ENCODE measurements around the gene KRTAP4-5.
"Not testable (repeated sequence)": the region's sequence is repeated elsewhere in the genome, so short reads cannot be mapped to it uniquely, and the experiment has no call there.

Gene KRTAP4-5

DNA sequence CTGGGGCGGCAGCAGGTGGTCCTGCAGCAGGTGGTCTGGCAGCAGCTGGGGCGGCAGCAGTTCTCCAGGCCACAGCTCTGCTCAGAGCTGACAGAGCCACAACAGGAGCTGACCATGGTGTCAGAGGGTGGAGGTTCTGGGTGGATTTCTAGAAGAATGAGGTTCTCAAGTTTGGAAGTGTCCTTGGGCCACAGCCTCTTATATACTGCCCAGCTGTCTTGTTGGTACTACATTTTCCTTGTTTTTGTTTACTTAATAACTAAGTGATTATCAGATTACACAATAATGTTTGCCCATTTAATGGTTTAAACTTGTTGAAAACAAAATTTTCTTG lies at the start of gene KRTAP4-5:
Gene KRTAP4-5 (minus strand): TSS at position 174 of the 334 bp plus-strand sequence. CDS start 58 bp downstream, at position 116.
- Histone ChIP-seq H2AFZ (ENCODE audit: low read depth, low read length) (no peak within 1 kb of the TSS), H3K9me3 (ENCODE audit: low read length) (no peaks in the 10 kb centered on the region), H3K4me3 (ENCODE audit: low read length) (no peak within 1 kb of the TSS), H3K27me3 (ENCODE audit: insufficient read depth, low read length) (no peaks in the 10 kb centered on the region), H3K36me3 (ENCODE audit: insufficient read depth, low read length) (no peaks in the 10 kb centered on the region), H3K4me1 (ENCODE audit: insufficient read depth, low read length) (no peaks in the 10 kb centered on the region)

GRCh38 chr17:41196068-41196467 lies 46.4 kb upstream of the KRTAP4-5 start:
- no peaks in the 10 kb centered on the region for H3K4me1 ChIP-seq (ENCODE audit: insufficient read depth, low read length)
- no peak overlapping the region for H2AFZ ChIP-seq (ENCODE audit: low read depth, low read length)
- no peaks in the 10 kb centered on the region for H3K9me3 ChIP-seq (ENCODE audit: low read length)
- no peaks in the 10 kb centered on the region for H3K36me3 ChIP-seq (ENCODE audit: insufficient read depth, low read length)
- no peaks in the 10 kb centered on the region for H3K27me3 ChIP-seq (ENCODE audit: insufficient read depth, low read length)
- H3K4me3 ChIP-seq (ENCODE audit: low read length), result no peak overlapping the region

- Histone ChIP-seq H3K36me3 (ENCODE audit: insufficient read depth, low read length) (no peaks in the 10 kb centered on the region), H3K9me3 (ENCODE audit: low read length) (no peaks in the 10 kb centered on the region), H3K4me3 (ENCODE audit: low read length) (no peak overlapping the region), H3K4me1 (ENCODE audit: insufficient read depth, low read length) (no peaks in the 10 kb centered on the region), H3K27me3 (ENCODE audit: insufficient read depth, low read length) (no peaks in the 10 kb centered on the region), H2AFZ (ENCODE audit: low read depth, low read length) (no peak overlapping the region)
These were observed 40.7 kb upstream of the KRTAP4-5 start for GRCh38 chr17:41190328-41190727.

DNA sequence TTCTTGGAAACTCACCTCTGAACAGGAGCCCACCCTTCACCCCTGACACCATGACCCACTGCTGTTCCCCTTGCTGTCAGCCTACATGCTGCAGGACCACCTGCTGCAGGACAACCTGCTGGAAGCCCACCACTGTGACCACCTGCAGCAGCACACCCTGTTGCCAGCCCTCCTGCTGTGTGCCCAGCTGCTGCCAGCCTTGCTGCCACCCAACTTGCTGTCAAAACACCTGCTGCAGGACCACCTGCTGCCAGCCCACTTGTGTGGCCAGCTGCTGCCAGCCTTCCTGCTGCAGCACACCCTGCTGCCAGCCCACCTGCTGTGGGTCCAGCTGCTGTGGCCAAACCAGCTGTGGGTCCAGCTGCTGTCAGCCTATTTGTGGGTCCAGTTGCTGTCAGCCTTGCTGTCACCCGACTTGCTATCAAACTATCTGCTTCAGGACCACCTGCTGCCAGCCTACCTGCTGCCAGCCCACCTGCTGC lies 40.3 kb upstream of the KRTAP4-5 start, which contains the start of gene KRTAP9-1:
Gene KRTAP9-1 (plus strand): TSS at position 51 of the 482 bp plus-strand sequence. CDS start 0 bp downstream, at position 51.
- not testable (repeated sequence) for H3K4me1 ChIP-seq (ENCODE audit: insufficient read depth, low read length); H2AFZ ChIP-seq (ENCODE audit: low read depth, low read length); H3K27me3 ChIP-seq (ENCODE audit: insufficient read depth, low read length); H3K4me3 ChIP-seq (ENCODE audit: low read length); H3K9me3 ChIP-seq (ENCODE audit: low read length); H3K36me3 ChIP-seq (ENCODE audit: insufficient read depth, low read length)

GRCh38 chr17:41186872-41187271 lies 37.2 kb upstream of the KRTAP4-5 start:
- no peaks in the 10 kb centered on the region for H3K36me3 ChIP-seq (ENCODE audit: insufficient read depth, low read length)
- no peaks in the 10 kb centered on the region for H3K4me1 ChIP-seq (ENCODE audit: insufficient read depth, low read length)
- H2AFZ ChIP-seq (ENCODE audit: low read depth, low read length), result no peak overlapping the region
- no peak overlapping the region for H3K4me3 ChIP-seq (ENCODE audit: low read length)
- H3K27me3 ChIP-seq (ENCODE audit: insufficient read depth, low read length), result no peaks in the 10 kb centered on the region
- no peaks in the 10 kb centered on the region for H3K9me3 ChIP-seq (ENCODE audit: low read length)

GRCh38 chr17:41185001-41185400 lies 35.4 kb upstream of the KRTAP4-5 start:
- H3K9me3 ChIP-seq (ENCODE audit: low read length), result no peaks in the 10 kb centered on the region
- no peak overlapping the region for H3K4me3 ChIP-seq (ENCODE audit: low read length)
- H3K4me1 ChIP-seq (ENCODE audit: insufficient read depth, low read length), result no peaks in the 10 kb centered on the region
- no peaks in the 10 kb centered on the region for H3K27me3 ChIP-seq (ENCODE audit: insufficient read depth, low read length)
- H3K36me3 ChIP-seq (ENCODE audit: insufficient read depth, low read length), result no peaks in the 10 kb centered on the region
- H2AFZ ChIP-seq (ENCODE audit: low read depth, low read length), result no peak overlapping the region

DNA sequence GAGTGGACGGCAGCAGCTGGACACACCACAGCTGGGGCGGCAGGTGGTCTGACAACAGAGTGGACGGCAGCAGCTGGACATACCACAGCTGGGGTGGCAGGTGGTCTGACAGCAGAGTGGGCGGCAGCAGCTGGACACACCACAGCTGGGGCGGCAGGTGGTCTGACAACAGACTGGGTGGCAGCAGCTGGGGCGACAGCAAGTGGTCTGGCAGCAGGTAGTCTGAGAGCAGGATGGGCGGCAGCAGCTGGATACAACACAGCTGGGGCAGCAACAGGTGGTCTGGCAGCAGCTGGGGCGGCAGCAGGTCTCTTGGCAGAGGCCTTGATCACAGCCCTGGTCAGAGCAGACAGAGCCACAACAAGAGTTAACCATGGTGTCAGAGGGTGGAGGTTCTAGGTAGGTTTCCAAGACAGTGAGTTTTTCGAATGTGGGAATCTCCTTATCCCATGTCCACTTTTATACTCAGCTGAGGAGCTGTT lies 34.9 kb upstream of the KRTAP4-5 start, which contains the start of gene KRTAP4-1:
Gene KRTAP4-1 (minus strand): TSS at position 432 of the 482 bp plus-strand sequence. CDS start 57 bp downstream, at position 375.
- H3K27me3 ChIP-seq (ENCODE audit: insufficient read depth, low read length), result no peaks in the 10 kb centered on the region
- H2AFZ ChIP-seq (ENCODE audit: low read depth, low read length), result no peak within 1 kb of the TSS
- no peaks in the 10 kb centered on the region for H3K4me1 ChIP-seq (ENCODE audit: insufficient read depth, low read length)
- H3K36me3 ChIP-seq (ENCODE audit: insufficient read depth, low read length), result no peaks in the 10 kb centered on the region
- no peaks in the 10 kb centered on the region for H3K9me3 ChIP-seq (ENCODE audit: low read length)
- H3K4me3 ChIP-seq (ENCODE audit: low read length), result no peak within 1 kb of the TSS

- Histone ChIP-seq H3K9me3 (ENCODE audit: low read length) (no peaks in the 10 kb centered on the region), H3K27me3 (ENCODE audit: insufficient read depth, low read length) (peaks cover 5% of the 10 kb centered on the region), H2AFZ (ENCODE audit: low read depth, low read length) (no peak overlapping the region), H3K4me3 (ENCODE audit: low read length) (no peak overlapping the region), H3K4me1 (ENCODE audit: insufficient read depth, low read length) (no peaks in the 10 kb centered on the region), H3K36me3 (ENCODE audit: insufficient read depth, low read length) (no peaks in the 10 kb centered on the region)
These were observed 29.4 kb upstream of the KRTAP4-5 start for GRCh38 chr17:41178843-41179616.

DNA sequence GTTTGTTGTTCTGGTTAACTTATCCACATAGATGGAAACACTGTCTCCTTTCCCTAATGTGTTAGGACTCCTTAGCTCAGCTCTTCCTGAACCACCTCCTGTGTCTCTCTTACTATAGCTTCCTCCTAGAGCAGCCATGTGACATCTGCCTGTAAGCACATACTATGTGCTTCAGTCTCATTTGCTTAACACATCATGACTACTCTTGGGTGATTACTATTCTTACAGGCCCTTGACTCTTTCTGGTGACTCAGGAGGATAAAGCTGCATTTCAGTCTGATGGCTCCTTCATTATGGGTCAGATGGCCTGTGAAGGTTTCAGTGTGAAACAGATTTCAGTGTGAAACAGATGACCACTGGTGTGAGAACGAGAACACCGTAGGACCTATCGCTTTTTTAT lies 28.7 kb upstream of the KRTAP4-5 start:
- no peaks in the 10 kb centered on the region for H3K4me1 ChIP-seq (ENCODE audit: insufficient read depth, low read length)
- no peaks in the 10 kb centered on the region for H3K36me3 ChIP-seq (ENCODE audit: insufficient read depth, low read length)
- no peak overlapping the region for H3K4me3 ChIP-seq (ENCODE audit: low read length)
- peaks cover 5% of the 10 kb centered on the region for H3K27me3 ChIP-seq (ENCODE audit: insufficient read depth, low read length)
- H2AFZ ChIP-seq (ENCODE audit: low read depth, low read length), result no peak overlapping the region
- H3K9me3 ChIP-seq (ENCODE audit: low read length), result no peaks in the 10 kb centered on the region

- Histone ChIP-seq H3K4me3 (ENCODE audit: low read length) (no peak within 1 kb of the TSS), H3K27me3 (ENCODE audit: insufficient read depth, low read length) (peaks cover 5% of the 10 kb centered on the region), H2AFZ (ENCODE audit: low read depth, low read length) (no peak within 1 kb of the TSS), H3K4me1 (ENCODE audit: insufficient read depth, low read length) (no peaks in the 10 kb centered on the region), H3K9me3 (ENCODE audit: low read length) (no peaks in the 10 kb centered on the region), H3K36me3 (ENCODE audit: insufficient read depth, low read length) (no peaks in the 10 kb centered on the region)
These were observed 28.2 kb upstream of the KRTAP4-5 start, which contains the start of gene KRTAP4-2 for GRCh38 chr17:41177727-41178271. KRTAP4-2 (minus strand) TSS chr17:41178221; CDS start chr17:41178164, 57 bp downstream.

DNA sequence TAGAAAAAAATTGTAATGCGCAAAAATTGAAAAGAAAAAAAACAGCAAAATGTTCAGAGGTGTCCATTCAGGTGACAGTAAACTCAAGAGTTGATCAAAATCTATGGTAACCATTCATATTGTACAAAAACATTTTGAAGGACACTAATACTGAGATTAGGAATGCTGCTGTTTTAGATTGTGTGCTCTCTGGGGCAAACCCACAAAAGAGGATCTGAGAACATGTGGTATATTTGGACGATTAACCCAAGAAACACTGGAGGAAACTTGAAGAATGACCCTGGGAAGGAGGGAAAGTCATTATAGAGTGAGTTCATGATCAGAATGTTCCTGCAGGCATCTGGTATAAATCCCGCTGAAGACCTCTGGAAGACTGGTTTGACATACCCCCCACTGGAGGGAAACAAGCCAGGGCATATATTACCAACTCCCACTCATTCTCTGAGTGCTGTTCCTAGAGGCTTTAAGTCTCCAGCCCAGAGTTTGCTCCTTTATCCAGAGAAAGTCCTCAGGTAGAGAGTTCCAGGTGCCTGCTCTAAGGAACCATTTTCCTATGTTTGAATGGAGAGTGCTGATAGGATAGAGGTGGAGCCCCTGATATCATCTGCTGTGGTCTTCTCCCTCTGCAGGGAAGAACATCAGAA lies 27.2 kb upstream of the KRTAP4-5 start:
- Histone ChIP-seq H3K36me3 (ENCODE audit: insufficient read depth, low read length) (no peaks in the 10 kb centered on the region), H2AFZ (ENCODE audit: low read depth, low read length) (no peak overlapping the region), H3K9me3 (ENCODE audit: low read length) (no peaks in the 10 kb centered on the region), H3K27me3 (ENCODE audit: insufficient read depth, low read length) (peaks cover 5% of the 10 kb centered on the region), H3K4me1 (ENCODE audit: insufficient read depth, low read length) (no peaks in the 10 kb centered on the region), H3K4me3 (ENCODE audit: low read length) (no peak overlapping the region)

DNA sequence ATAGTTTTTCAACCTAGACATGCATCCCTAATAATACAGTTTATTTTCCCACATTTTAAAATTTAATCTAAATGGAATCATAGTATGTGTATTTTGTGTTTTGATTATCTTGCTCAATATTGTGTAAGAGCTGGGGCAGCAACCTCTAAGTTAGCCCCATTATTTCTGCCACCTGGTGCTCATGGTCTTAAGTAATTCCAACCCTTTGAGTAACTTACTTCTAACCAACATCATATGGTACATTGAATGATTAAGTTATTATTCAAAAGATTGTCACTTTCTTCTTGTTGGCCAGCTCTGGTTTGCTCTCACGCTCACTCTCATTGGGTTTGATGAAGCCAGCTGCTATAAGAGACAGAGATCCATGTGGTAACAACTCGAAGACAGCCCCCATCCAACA lies 22.3 kb upstream of the KRTAP4-5 start:
- H3K36me3 ChIP-seq (ENCODE audit: insufficient read depth, low read length), result no peaks in the 10 kb centered on the region
- H2AFZ ChIP-seq (ENCODE audit: low read depth, low read length), result no peak overlapping the region
- H3K4me3 ChIP-seq (ENCODE audit: low read length), result no peak overlapping the region
- no peaks in the 10 kb centered on the region for H3K4me1 ChIP-seq (ENCODE audit: insufficient read depth, low read length)
- H3K27me3 ChIP-seq (ENCODE audit: insufficient read depth, low read length), result no peaks in the 10 kb centered on the region
- no peaks in the 10 kb centered on the region for H3K9me3 ChIP-seq (ENCODE audit: low read length)

GRCh38 chr17:41168121-41168520 lies 18.5 kb upstream of the KRTAP4-5 start, which contains the start of gene KRTAP4-3:
KRTAP4-3 (minus strand) TSS chr17:41168221; CDS start chr17:41168172, 49 bp downstream.
- H3K36me3 ChIP-seq (ENCODE audit: insufficient read depth, low read length), result no peaks in the 10 kb centered on the region
- H3K9me3 ChIP-seq (ENCODE audit: low read length), result no peaks in the 10 kb centered on the region
- no peaks in the 10 kb centered on the region for H3K4me1 ChIP-seq (ENCODE audit: insufficient read depth, low read length)
- no peaks in the 10 kb centered on the region for H3K27me3 ChIP-seq (ENCODE audit: insufficient read depth, low read length)
- H3K4me3 ChIP-seq (ENCODE audit: low read length), result no peak within 1 kb of the TSS
- H2AFZ ChIP-seq (ENCODE audit: low read depth, low read length), result no peak within 1 kb of the TSS

Data from neuron (in vitro differentiated cells).